Epithelial cell of prostate (primary cell): ENCODE results near the gene PRIM1.
"Not testable (repeated sequence)": the region's sequence is repeated elsewhere in the genome, so short reads cannot be mapped to it uniquely, and the experiment has no call there.

Experiments
- DNase-seq: peaks from one replicate; pipeline ENCODE4 v3.0.0-alpha.2; 2011; ENCODE audit warnings: low read depth, low spot score
- H3K27ac ChIP-seq: fragments of 450-650 bp; 2 replicates; pipeline ENCODE4 v1.5.1; 2017; ENCODE audit warnings: mild to moderate bottlenecking

The PRIM1 gene

DNA sequence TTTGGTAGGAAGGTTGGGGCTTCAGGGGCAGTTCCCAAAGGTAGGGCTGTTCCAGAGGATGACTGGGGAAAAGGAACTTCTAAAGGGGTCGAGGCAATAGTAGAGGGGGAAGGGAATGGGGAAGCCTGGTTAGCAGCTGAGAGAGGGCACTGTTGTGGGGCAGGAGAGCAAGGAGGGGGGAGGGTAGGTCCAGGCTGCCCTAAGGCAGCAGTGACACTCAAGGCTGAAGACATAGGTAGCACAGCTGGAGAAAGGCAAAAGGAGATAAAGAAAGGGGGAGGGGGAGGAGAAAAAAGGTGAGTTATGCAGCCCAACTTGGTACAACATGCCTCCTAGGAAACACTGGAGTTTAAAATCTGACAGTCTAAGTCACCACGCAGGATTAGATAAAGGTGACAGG is 30.9 kb downstream of the PRIM1 start:
- H3K27ac ChIP-seq: peak overlapping the region; percentile 91
- DNase-seq: no peak

DNA sequence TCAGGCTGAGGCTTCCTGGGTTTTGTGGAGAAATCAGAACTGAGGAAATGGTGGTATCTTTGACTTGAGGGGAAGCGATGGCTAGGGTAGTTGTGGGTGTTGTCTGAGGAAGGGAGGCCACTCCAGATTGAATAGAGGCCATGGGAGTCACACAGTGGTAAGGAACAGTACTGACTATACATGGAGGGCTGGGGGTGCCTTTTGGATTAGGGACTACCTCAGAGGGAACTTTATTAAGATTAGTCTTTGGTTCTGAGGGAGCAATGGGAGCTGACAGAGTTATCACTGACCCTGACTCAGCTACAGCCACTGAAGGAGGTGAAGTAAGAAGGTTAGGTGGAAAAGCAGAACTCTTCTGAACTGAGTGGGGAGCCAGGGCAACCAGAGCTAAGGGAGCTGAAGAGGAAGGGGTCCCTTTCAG is 31.4 kb downstream of the PRIM1 start:
- peak overlapping the region; percentile 91 for H3K27ac ChIP-seq
- no peak for DNase-seq

DNA sequence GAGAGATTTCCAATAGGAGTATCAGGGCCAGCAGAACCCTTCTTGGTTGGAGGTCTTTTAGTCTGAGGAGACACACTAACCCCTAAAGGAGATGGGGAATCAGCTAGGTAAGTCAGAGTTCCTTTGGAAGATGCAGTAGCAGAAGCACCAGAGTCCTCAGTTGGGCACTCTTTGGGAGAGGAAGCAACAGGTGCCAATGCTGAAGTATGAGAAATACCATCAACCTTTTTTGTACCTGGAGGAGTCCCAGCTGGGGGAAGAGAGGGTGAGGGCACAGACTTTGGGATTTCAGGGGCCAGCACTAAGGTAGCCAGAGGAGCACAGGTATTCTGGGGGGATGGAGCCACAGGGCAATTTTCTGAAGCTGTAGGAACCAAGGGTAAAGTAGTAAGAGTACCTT is 33.1 kb downstream of the PRIM1 start:
- H3K27ac ChIP-seq: peak overlapping the region; percentile 91

DNA sequence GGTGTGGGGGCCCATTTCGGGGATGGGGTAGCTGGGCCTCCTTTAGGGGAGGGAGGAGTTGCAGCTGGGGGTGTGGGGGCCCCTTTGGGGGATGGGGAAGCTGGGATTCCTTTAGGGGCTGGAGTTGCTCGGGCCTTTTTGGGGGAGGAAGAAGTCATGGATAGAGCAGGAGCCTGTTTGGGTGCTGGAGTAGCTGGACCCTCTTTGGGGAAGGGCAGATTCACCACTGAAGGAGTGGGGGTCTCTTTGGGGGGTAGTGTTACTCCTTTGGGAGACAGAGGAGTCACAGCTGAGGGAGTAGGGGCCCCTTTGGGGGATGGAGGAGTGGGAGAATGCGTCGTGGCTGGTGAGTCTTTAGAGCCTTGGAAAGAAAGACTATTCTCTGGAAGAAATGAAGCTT is 33.5 kb downstream of the PRIM1 start:
- no peak overlapping the region for H3K27ac ChIP-seq
- no peak for DNase-seq

More for the DNA sequence above, 33.1 kb downstream of the PRIM1 start:
- no peak for DNase-seq

DNA sequence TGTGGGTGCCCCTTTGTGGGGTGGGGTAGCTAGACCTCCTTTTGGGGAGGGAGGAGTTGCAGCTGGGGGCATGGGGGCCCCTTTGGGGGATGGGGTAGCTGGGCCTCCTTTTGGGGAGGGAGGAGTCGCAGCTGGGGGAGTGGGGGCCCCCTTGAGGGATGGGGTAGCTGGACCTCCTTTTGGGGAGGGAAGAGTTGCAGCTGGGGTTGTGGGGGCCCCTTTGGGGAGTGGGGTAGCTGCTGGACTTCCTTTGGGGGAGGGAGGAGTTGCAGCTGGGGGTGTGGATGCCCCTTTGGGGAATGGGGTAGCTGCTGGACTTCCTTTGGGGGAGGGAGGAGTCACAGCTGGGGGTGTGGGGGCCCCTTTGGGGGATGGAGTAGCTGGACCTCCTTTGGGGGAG is 34.0 kb downstream of the PRIM1 start:
- no peak overlapping the region for H3K27ac ChIP-seq
- no peak for DNase-seq

DNA sequence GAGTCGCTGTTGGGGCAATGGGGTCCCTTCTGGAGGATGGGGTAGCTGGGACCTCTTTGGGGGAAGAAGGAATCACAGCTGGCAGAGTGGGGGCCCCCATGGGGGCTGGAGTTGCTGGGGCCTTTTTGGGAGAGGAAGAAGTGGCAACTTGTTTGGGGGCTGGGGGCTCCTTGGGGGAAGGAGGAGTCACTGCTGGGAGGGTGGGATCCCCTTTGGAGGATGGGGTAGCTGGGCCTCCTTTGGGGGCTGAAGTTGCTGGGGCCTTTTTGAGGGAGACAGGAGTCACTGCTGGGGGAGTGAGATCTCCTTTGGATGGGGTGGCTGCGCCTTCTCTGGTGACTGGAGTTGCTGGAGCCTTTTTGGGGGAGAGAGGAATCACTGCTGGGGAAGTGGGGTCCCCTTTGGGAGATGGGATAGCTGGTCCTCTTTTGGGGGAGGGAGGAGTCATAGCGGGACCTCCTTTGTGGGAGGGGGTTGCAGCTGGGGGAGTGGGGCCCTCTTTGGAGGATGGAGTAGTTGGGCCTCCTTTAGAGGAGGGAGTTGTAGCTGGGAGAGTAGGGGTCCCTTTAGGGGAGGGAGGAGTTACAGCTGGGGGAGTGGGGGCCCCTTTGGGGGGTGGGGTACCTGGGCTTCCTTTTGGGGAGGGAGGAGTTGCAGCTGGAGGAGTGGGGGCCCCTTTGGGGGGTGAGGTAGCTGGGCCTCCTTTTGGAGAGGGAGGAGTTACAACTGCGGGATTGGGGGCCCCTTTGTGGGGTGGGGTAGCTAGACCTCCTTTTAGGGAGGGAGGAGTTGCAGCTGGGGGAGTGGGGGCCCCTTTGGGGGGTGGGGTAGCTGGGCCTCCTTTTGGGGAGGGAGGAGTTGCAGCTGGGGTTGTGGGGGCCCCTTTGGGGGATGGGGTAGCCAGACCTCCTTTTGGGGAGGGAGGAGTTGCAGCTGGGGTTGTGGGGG is 34.9 kb downstream of the PRIM1 start:
- no peak overlapping the region for H3K27ac ChIP-seq
- DNase-seq: no peak

DNA sequence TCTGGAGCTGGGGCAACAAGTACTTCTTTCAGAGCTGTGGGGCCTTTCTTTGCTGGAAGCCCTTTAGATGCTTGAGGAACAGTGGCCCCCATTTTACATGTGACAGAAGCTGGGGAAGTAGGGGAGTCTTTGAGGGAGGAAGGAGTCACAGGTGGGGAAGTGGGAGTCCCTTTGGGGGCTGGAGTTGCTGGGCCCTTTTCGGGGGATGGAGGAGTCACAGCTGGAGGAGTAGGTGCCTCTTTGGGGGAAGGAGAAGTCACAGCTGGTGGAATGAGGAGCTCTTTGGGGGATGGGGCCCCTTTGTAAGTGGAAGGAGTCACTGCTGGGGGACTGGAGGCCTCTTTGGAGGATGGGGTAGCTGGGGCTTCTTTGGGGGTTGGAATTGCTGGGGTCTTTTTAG is 35.7 kb downstream of the PRIM1 start:
- no peak overlapping the region for H3K27ac ChIP-seq
- DNase-seq: no peak

DNA sequence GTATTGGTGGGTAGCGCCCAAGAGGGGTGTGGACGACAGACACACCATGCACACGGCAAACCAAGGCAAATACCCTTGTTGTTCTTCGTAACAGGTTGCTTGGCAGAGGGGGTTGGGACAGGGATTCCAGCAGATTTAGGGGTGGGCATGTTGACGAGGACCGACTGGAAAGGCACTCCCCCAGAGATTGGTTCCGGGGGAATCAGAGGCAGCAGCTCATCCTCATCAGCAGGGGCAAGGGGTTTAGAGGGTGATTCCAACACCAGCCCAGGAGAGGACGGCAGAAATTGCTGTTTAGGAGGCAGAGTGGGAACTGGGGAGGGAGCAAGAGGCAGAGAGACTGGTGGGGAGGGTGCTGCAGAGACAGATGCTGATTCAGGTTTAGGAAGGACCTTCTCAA is 36.3 kb downstream of the PRIM1 start:
- H3K27ac ChIP-seq: no peak overlapping the region
- DNase-seq: no peak

DNA sequence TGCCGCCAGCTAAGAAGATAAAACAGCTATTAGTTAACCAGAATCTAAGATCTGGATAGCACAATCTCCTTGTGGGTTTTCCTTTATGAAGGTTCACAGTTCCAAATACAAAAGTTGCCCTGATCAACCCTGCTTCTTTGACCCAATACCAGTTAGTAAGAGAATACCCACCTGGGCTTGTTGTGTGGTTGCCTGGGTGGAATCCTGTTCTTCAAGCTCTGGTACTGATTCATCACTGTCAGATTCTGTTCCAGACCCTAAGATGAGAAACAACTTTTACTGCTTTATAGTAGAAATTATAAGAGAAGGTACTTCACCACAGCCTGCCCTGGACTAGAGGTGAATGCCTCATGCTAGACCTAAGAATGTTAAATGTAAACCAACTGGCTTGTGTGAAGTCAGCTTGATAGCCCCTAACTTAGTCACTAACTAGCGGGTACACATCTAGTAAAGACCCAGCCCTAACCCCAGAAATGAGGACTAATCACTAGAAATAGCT is 37.6 kb downstream of the PRIM1 start:
- peak overlapping the region; percentile 15 for H3K27ac ChIP-seq
- DNase-seq: peak; percentile 16

DNA sequence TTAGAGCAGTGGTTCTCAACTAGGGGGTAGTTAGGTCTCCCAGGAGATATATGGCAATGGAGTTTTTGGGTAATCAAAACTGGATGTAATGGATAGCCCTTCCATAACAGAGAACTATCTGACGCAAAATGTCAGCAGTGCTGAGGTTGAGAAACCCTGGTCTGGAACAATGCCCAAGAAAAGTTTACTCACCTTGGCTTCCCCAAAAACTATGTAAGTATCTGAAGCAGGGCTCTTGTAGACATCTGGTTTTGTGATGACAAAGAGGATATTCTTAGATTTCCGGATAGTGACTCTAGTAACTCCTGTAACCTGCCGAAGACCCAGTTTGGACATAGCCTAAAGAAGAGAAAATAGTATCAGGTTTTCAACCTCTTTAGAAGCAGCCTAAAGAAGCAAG is 38.8 kb downstream of the PRIM1 start:
- H3K27ac ChIP-seq: no peak overlapping the region
- DNase-seq: no peak

DNA sequence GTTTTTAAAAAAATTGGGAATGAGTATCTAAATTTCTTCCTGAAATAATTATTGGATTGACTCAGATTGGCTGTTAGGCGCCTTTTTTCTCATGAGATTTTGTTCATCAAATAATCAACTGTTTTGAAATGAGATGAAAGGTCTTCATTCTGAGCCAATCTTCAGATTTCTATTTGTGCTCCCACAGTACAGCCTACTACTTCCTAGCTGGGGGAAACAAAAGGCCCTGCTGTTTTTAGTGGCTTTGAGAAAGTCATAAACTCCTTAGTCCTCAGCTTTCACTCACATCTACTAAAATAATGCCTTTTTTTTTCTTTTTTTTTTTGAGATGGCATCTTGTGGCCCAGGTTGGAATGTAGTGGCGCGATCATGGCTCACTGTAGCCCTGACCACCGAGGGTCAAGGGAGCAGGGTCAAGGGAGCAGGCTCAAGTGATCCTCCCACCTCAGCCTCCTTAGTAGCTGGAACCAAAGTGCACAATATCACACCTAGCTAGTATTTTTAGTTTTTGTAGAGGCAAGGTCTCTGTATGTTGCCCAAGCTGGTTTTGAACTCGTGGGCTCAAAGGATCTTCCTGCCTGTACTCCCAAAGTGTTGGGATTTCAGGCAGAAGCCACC is 42.3 kb downstream of the PRIM1 start:
- no peak overlapping the region for H3K27ac ChIP-seq
- DNase-seq: no peak

DNA sequence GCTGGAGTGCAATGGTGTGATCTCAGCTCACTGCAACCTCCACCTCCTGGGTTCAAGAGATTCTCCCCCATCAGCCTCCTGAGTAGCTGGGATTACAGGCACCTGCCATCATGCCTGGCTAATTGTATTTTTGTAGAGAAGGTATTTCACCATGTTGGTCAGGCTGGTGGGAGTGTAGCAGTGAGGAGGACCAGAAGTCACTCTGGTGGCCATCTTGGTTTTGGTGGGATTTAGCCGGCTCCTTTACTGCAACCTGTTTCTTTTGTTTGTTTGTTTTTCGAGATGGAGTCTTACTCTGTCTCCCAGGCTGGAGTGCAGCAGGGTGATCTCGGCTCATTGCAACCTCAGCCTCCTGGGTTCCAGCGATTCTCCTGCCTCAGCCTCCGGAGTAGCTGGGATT is 47.6 kb downstream of the PRIM1 start:
- not testable (repeated sequence) for DNase-seq, H3K27ac ChIP-seq

DNA sequence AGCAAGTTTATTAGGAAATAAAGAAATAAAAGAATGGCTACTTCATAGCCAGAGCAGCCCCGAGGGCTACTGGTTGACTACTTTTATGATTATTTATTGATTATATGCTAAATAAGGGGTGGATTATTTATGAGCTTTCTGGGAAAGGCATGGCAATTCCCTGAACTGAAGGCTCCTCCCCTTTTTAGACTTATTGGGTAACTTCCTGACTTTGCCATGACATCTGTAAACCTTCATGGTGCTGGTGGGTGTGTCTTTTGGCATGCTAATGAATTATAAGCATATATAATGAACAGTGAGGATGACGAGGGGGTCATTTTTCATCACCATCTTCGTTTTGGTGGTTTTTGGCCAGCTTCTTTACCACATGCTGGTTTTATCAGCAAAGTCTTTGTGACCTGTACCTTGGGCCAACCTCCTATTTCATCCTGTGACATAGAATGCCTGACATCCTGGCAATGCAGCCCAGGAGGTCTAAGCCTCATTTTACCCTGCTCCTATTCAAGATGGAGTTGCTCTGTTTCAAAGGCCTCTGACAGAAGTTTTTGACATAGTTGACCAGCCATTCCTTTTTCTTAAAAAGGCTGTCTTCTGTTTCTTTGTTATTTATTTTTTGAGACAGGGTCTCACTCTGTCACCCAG is 53.0 kb downstream of the PRIM1 start:
- DNase-seq: no peak
- no peak overlapping the region for H3K27ac ChIP-seq

DNA sequence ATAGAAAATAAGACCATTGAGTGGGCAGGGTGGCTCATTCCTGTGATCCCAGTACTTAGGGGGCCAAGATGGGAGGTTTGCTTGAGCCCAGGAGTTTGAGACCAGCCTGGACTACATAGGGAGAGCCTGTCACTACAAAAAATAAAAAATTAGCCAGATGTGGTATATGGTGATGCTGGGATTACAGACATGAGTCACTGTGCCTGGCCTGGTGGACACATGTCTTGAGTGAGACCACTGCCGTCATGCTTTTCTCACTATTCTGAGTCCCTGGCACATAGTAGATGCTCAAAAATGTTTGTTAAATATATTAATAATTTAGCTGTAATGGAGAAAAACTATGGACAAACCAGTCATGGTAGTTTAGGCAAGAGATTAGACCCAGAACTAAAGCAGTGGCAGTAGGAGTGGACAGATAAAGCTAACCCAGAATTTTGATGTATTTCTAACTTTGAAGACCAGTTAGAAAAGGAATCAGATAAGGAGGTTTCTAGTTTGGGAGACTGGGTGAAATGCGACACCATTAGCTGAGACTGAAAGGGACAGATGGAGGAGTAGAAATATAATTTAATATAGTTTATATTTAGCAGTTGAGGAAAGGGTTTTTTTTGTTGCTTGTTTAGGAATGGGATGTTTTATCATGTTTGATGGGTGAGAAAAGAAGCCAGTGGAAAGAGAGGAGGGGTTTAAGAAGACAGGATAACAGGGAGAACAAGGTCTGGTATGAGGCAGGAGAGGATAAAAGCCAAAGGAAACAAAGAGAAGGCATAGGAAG is 56.6 kb downstream of the PRIM1 start:
- no peak for DNase-seq
- H3K27ac ChIP-seq: no peak overlapping the region

DNA sequence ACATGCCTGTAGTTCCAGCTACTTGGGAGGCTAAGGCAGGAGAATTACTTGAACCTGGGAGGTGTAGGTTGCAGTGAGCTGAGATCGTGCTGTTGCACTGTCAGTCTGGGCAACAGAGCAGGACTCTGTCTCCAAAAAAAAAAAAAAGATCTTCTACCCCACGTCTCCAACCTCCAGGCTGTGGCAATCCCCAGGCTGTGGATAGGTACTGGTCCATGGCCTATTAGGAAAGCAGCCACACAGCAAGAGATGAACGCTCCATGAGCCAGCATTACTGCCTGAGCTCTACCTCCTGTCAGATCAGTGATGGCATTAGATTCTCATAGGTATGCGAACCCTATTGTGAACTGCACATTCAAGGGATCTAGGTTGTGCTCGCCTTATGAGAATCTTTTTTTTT is 58.0 kb downstream of the PRIM1 start:
- no peak overlapping the region for H3K27ac ChIP-seq
- no peak for DNase-seq

DNA sequence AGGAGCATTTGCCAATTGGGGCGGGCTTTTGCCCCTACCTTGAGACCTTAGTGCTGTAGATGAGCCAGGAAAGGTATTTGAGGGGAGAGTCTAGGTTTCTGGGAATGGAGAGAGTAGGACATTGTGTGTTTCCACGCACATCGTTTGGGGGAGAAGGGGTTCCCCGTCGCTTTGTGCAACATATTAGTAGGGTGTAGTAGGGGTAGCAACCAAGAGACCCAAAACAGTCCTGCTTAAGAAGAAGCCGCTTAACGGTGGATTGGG is 63.3 kb downstream of the PRIM1 start:
- peak overlapping the region; percentile 99 for H3K27ac ChIP-seq
- DNase-seq: no peak

DNA sequence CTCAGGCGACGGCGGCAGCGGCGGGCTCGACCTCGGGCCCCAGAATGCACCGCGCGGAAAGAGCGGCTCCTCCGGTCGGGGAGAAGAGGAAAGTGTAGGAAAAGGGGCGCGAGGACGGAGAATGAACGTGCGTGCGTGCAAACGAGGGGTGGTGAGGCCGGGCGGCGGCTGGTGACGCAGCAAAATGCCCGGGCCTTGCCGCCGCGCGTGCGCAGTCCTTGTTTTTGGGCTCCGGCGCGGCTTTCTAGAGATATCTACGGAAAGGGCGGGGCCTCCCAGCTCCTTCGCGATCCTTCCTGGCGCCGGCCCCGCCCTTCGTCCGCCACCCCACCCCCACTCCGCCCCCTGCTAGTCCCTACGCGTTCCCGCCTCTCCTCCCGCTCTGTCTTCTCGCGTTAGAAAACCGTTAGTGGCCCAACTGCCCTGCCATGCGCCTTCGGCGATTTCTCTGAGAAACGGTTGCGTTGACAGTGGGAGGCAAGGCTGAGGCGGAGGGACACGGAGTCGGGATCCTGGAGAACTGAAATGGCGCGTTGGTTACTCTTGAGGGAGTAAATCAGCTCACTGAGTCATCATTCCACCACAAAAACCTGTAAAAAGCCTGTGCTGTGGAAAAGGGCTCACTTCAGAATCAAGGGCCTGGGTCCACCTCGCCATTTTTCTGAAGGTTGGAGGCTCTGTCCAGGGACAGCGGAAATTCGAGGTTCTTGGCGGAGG is 63.8 kb downstream of the PRIM1 start, which contains the start of gene PTGES3:
TSS of gene PTGES3 (minus strand) at position 156 of the 717 bp plus-strand sequence. CDS start 285 bp downstream, outside the sequence.
- peak; percentile 86 for DNase-seq
- H3K27ac ChIP-seq: peak within 1 kb of the TSS; percentile 99

DNA sequence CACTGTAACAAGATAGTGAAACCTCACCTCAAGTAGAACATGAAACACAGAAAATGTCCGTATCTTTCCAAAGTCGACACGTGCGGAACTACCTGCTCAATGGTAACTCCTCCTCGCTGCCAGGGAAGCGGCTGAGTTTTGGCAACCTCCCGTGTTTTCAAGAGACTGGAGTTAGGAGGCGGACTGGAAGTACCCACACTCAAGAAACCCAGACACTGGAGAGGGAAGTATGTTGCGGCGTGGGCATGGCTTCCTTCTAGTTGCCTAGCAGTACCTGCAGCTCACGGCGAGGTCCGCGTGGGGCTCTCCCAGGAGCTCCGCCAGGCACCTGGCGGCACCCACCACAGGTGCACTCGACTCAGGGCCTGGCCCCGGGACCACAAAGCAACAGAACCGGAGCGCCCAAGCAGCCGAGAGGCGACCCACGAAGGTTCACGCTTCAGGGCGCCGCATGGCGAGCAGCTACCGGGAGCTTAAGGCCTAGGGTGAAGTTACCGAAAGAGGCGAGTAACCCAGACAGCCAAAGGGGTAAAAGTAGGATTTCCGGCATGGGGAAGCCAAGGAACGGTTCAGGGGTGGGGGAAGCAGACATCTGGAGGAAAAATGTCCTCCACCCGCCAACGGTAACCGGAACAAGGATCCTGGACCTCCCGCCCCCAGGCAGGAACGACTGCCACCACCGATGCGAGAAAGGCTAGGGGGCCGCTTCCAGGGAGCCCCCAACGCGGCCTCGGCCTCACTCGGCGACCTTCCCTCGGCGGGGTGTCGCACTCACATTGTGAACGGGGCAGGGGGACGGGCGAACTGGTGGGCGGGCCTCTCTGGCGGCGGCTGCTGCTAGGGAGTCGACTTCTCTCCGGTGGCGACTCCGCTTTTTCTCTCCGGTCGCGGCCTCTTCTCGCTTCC is 64.6 kb downstream of the PRIM1 start:
- H3K27ac ChIP-seq: peak overlapping the region; percentile 99
- DNase-seq: no peak
